NCI-H69 (cell line): Measurements from ENCODE around the gene CHL1.

ENCODE experiments used
- DNase-seq: peaks from one replicate; lab custom pipeline; 2025; lab: John Stamatoyannopoulos, UW

The CHL1 gene

DNA sequence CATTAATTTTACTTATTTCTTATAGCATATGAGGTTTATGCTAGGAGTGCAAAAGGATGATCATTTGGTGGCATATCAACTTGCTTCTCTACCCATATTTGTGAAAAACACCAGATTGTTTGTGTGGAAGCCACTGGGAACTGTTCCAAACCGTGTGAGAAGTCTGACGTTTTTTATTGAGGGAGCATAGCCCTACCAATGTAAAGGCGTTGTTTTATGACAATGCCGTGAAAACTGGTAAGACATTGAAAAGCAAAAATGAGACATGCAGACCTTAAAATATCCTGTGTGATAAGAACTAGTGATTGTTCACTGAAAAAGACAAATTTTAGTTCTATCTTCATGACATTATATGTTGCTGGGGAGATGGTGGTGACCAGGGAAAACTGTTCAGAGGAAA, 87.8 kb downstream of the CHL1 start:
- DNase-seq = no peak

DNA sequence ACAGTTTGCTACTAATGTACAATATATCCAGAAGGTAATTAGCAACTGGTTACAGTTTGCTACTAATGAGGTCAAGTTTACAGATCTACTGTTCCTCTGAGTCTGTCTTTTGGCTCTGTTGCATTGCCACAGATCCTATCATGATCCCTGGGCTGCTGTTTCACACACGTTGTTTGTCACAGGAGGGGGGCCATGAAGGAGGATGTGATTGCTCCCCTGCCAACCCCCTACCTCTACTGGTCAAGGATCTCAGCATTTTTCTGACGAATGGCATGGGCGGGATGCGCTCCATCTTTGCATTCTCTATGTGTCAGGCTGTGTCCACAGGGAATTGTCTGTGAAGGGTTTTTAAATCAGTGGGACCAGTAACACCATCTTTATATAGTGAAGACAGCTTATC, 91.9 kb downstream of the CHL1 start:
- DNase-seq = peak; percentile 33

DNA sequence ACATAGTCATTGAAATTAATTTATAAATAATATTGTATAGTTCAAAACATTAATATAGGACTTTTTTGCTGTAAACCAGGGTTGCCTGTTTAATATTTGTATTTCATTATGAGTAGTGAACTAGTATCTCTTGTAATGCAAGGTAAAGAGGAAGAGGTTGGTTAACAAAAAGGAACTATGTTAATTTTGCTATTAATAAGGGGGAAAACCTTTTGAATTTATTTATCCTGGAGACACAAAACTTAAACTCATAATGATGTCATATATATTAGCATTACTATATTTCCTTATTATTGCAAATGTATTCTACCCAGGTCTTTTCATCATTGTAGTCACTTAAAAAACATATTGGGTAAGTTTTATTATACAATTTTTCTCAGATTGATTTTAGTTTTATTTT, 94.5 kb downstream of the CHL1 start:
- DNase-seq = no peak

DNA sequence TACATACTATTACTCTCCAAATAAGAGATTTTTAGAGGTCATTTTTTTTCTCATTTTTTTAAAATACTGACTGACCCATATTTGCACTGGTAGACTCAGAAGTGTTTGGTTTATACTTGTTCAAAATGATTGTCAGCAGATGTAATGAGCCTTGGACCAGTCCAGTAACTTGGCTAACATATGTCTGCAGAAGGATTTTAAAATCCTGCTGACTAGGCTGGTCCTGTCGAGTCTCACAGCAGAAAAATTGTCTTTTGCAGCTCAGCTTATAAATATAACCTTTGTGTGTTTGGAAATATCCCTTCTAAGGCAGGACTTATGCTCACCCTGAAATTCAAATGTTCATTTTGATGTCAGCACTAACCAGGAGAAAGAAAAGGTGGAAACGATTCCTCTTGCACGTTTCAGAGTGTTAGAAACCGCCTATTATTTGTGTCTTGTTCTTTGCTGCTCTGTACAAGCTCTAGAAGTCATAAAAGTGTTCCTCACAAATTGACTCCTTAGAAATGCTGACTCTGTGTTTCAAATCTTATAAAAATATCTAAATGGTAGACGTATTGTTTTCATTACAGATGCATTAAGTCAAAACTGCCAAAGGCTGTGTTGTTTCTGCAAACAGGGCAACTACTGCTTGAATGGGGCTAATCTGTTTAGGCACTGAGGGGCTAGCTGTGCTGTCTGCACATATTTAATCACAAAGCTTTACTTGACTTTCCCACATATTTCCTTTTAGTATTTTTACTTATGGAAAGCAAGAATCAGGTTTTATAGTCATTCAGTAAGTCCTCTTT, 95.3 kb downstream of the CHL1 start:
- DNase-seq = no peak

DNA sequence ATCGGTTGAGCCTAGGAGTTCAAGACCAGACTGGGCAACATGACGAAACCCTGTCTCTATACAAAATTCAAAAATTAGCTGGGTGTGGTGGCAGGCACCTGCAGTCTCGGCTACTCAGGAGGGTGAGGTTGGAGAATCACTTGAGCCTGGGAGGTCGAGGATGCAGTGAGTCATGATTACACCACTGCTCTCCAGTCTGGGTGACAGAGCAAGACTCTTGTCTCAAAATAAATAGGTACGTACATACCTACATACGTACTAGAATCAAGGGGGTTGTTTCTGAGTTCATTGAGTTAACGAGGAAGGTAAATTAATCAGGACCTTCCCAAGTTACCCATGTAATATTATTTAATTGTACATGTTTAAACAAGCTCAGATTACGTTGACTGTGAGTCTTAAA, 97.5 kb downstream of the CHL1 start:
- no peak for DNase-seq

DNA sequence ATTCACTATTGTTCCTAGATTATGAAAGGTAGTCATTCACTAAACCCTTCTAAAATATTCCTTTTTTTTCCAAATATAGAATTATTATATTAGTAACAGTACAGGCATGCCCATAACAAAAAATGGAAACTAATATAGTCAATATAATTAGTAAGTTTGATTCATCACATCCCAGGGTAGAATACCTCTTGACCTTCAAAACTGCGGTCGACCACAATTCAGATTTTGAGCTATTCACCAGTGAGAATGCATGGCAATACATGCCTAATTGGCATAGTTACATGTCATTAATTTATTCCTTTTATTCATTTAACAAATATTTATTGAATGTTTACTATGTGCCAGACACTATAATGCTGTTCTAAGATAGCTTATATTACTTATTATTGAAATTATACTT, 98.0 kb downstream of the CHL1 start:
- no peak for DNase-seq

DNA sequence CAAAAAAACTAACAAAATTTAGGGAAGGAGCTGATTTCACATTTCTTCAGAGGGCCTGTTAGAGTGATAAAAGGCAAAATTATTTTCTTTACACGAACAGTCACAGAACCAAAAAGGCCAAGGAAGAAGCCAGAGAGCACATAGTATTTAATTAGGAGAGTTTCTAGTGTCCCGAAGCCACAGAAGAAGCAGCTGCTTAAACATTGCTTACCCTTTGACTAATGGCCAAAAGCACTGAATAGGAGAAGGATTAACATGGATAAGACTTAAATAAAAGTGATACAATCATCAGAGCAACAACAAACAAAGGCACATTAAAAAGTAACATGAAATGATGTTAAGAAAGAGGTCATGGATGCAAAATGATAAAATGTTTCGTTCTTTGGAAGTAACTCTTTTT, 98.6 kb downstream of the CHL1 start:
- no peak for DNase-seq

DNA sequence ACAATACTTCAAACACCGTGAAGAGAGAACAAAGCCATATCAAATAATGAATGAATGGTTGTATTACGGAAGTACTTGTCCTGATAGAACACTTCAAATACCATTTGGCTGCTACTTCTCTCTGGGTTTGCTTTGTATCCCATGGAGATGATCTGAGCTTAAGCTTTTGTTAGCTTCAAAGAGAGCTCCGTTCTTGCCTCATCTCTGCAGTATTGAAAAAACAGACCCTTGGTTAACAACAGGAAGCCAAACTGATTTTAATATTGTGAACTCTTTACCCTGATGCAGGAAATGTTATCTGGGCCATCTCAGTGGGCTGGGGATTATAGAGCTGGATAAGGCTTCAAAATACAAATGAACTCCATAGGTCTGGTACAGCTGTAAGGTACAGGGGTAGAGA, 101.0 kb downstream of the CHL1 start:
- DNase-seq = no peak

DNA sequence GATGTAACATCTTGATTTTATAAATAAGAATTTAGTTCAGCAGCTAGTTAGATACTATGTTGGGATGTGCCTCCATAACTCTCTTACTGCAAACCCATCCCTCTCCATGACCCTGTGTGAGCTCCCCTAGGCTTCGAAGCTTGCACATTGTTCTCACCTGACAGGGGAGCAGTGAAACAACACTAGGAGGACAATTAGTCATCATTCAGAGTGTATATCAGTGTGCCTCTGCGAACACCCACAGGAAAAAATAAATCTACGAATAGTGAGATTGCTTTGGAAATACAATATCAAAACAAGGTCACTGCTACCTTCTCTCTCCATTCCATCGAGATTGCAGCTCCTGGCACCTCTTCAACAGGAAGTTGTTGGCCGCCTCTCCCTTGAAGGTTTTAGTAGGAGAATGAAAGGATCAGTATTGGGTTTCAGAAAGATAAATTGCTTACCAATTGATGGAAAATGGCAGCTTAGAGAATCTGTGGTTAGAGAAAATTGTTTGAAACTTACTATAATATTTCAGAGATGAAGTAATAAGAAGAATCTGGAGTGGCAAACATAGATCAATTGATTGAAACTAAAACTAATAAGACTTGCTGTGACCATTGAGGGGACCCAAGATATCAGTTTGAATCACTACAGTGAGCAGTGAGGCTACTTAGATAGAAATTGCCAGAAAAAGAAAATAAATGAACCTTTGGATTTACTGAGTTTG, 103.2 kb downstream of the CHL1 start:
- DNase-seq = peak; percentile 1

DNA sequence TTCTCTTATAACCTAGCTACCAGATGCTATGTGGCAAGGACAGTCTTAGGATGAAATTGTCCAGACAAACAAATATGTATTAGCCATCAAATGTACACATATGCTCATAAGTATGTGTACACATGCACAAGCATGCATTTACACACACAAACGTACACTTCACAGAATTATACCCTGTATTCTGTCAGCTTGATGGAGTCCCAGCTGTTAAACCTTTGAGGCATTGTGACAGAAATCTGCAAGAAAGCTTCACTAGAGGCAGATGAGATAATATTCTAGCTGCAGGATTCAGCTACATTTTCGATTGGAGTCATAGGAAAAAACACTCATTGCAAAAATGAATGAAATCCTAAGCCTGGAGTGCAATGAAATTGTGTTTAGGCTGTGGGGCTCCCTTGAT, 110.6 kb downstream of the CHL1 start:
- no peak for DNase-seq

DNA sequence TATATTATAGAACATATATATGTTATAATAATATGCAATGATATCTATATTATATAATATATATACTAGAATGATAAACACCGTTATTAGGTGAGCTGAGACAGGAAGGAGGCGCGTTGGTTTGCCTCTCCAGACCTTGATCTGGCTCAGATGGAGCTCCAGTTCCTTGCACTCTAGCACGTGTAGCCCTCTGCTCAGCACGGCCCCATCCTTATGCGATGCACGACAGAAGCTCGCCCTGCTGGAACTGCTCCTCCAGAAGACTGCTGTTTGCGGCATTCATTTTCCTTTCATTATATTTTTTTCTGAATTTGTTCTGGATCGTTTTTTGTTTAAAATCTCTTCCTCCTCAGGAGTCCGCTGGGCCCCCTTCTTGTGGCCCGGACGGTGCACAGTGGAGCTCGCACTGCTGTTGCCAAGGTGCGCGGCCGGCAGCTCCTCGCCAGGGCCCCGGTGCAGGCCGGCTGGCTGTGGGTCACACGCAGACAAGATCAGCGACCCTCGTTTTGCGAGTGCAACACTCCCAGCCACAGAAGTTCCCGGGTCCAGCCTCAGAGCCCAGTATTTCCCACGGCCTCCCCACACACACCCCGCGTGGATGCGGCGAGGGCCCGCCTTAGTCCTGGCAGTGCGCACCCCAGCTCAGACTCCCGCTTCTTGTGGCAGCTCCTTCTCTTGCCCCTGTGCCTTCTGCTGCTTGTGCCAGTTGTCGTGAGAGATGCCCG, 112.2 kb downstream of the CHL1 start:
- no peak for DNase-seq

DNA sequence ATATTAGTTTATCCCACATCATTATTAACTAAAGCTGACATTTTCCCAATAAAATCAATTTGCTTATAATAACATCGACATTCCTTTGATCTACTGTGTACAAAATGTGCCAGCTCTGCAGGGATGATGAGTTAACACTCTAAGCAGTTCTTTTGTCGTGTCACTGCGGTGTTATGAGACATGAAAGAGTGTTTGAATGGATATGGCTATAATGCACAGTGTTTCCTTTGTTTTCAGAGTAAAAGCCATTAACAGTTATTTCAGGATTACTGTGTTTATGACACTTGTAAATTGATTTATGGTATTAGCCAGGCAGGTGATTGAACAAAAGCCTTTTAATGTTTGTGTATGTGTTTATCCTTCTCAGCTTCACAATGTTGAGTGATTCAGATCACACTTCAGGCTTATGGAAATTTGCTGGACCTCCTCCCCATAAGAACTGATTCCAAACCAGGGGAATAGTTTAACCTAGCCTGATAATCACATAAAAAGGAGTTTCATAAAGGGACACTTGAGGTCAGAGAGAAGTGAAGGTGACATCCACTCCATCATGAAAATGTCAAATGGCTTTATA, 115.7 kb downstream of the CHL1 start:
- peak; percentile 53 for DNase-seq

DNA sequence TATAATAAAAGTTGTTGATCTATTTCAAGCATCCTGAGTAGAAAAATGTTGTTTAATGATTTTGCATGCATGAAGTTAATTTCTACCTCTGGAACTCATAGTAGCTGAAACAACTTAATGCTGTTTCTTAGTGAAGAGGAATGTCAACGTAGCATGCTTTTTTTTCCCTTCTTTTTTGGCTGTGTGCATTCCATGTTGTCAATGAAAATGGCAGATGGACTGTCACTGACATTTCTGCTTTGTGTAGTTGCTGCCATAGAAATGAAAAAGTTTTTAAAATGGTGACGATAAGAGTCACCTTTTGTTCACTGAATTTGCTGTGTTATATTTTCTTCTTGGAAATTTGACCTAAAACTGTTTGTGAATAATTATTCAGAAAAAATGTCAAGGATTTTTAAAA, 116.3 kb downstream of the CHL1 start:
- no peak for DNase-seq

DNA sequence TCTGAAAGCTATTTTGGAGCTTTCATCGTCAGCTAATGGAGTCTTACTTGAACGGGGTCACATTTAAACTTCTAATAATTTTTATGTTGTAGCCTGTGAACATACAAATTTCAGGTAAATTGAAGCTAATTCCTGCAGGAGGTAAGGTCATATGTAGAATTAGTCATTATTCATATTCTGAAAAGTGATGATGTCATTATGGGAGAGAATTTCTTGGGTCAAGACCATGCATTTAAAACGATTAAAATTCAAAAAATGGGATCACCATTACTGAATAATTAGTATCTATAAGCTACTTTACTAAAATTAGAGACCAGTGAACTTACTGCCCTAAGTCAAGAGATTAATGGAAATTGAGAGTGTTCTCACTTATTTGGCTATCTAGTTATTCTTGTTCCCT, 120.4 kb downstream of the CHL1 start:
- no peak for DNase-seq

DNA sequence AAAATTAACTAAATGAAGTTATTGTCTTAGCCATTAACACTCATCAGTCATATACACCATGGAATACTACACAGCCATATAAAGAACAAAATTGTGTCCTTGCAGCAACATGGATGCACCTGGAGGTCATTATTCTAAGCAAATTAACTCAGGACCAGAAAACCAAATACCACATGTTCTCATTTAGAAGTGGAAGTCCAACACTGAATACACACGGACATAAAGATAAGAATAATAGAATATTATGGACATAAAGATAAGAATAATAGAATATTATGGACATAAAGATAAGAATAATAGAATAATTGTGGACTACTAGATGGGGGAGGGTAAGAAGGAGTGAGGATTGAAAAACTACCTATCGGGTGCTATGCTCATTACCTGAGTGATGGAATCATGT, 122.3 kb downstream of the CHL1 start:
- DNase-seq = no peak

DNA sequence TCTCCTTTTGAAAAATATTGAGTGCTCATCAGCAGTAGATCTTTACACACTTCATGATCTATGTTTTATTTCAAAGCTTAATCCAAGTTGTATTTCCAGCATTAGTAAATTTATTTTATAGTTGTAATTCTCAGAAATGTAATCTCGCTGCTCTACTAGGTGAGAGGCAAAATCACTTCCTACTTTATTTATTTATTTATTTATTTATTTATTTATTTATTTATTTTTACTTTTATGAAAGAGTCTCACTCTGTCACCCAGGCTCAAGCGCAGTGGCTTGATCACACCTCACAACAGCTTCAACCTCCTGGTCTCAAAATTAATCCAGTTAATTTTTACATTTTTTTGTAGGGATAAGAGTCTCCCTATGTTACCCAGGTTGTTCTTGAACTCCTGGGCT, 127.9 kb downstream of the CHL1 start:
- DNase-seq = no peak

DNA sequence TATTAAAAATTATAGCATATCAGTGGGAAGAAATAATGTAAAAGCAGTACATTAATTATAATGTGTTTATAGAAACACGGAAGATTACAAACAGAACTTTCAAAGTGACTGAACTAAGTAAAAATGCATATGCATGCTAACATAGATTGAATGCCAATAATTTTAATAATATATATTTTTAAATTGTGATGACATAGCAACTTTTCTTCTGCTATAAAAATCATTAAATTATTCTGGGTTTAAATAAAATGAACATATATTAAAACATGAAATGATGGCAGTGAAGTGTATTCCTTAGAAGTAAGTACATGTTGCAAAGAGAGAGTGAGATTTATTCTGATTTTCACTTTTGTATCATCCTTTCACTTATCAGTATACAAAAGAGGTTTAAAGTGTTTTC, 128.9 kb downstream of the CHL1 start:
- no peak for DNase-seq

DNA sequence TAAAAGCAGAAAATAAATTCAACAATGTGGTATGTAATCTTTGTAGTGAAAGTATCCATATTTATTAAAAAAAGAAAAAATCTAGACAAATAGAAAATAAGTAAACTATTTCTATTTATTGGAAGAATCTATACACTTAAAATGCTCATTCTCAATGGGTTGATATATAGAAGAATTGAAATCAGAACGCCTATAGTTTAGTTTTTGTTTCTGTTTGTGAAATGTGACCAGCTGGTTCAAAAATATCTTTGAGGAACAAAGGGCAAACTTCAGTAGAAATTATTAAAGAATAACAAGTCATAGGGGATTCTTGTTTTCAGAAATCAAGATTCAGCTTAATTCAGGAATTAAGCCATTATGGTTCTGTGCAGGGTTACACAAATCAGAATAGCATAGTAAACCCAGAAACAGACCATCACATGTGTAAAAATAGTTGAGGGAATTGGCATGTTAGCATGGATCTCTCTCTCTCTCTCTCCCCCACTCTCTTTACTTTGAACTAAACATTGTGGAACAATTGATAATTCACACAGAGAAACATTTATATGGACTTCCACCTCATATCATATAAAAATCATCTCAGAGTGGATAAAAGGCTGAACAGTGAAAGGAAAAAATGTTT, 134.0 kb downstream of the CHL1 start:
- no peak for DNase-seq

DNA sequence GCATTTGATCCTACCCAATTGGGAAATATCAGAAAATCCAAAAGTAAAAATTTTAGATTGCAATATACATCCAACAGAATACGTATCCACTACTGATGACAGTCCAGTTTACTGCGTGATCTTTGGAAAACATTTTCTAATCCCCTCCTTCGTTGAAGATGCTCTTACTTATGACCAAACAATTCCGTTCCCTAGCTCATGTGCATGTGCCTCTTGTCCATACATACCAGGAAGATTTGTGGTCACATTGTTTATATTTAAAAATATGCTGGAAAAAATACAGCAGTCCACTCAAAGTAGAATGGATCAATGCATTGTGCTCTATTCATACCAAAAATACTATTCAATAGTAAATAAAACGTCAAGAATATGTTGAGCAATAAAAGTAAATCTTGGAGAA, 135.3 kb downstream of the CHL1 start:
- no peak for DNase-seq

DNA sequence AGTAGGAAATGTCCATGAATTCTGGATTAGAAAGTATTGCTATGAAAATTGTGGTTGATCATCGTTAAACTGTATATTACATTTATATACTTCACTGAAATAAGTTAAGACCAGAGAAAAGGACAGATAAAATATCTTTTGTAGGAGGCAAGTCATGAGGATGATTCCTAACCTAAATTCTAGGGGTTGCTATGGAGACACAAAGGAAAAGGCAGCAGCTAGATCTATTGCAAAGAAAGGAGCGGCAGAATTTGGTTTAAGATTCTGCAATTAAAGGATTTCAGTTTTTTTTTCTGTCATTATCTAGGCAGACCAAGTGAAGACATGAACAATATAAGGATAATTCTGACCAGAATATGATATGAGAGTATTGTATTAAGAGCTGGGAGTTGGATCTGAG, 136.1 kb downstream of the CHL1 start:
- DNase-seq = no peak

DNA sequence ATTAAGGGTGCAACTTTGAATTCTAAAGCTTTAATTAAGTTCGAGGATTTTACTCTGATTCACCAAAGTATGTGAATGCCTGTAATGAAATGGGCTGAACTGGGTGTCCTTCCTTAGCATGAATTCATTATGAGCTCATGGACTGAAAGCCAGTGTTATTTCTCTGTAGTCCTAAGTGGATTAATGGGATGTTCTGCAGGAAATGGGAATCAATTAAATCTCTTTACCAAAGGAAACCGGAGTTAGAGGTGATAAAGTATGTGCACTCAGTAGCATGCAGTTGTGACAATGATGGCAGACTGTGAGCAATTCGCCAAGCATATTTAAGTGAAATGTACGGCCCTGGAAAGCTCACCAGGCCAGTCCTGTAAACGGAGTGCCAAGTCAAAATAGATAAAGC, 138.7 kb downstream of the CHL1 start:
- DNase-seq = no peak

DNA sequence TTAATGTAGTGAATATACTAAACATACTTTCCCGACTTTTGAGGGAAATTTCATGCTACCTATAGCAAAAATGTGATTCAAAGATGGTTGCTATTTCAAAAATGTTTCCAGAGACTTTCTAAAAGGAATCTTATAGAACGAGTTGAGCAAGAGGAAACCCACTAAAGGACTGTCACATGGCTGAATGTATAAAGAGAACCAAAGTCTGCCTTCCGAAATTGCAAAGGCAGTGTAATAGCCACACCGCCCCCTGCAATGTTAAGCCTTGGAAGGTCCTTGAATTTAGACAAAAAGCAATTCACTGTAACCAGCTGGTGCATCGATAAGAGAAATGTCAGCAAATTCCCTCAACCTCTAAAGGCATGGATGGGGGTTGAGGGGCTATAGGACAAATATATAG, 142.8 kb downstream of the CHL1 start:
- DNase-seq = no peak
